ENCODE results near the gene MLANA.

Gene MLANA

DNA sequence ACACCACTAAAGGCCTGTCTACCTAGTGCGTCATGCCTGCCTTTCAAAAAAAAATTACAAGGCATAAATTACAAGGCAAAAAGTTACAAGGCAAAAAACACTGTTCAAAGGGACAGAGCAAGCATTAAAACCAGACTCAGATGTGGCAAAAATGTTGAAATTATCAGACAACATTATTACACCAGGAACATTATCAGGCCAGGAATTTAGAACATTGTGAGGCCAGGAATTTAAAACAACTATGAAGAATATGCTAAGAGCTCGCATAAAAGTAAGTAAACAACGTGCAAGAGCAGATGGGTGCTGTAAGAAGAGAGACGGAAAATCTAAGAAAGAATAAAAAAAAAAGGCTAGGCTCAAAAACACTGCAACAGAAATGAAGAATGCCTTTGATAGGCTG is 18.2 kb upstream of the MLANA start:
- H3K27ac ChIP-seq (replicated peaks), result no peak overlapping the region
- H3K27me3 ChIP-seq (ENCODE audit: insufficient read depth, poor library complexity, severe bottlenecking), result no peaks in the 10 kb centered on the region
- TF ChIP-seq POLR2AphosphoS5 (IDR thresholded peaks at IDR 0.05; ENCODE audit: low read depth), result no peak
- TF ChIP-seq REST (IDR thresholded peaks at IDR 0.05; ENCODE audit: insufficient replicate concordance, low read depth), result no peak
- TF ChIP-seq, protein P1, sequence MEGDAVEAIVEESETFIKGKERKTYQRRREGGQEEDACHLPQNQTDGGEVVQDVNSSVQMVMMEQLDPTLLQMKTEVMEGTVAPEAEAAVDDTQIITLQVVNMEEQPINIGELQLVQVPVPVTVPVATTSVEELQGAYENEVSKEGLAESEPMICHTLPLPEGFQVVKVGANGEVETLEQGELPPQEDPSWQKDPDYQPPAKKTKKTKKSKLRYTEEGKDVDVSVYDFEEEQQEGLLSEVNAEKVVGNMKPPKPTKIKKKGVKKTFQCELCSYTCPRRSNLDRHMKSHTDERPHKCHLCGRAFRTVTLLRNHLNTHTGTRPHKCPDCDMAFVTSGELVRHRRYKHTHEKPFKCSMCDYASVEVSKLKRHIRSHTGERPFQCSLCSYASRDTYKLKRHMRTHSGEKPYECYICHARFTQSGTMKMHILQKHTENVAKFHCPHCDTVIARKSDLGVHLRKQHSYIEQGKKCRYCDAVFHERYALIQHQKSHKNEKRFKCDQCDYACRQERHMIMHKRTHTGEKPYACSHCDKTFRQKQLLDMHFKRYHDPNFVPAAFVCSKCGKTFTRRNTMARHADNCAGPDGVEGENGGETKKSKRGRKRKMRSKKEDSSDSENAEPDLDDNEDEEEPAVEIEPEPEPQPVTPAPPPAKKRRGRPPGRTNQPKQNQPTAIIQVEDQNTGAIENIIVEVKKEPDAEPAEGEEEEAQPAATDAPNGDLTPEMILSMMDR (IDR thresholded peaks at IDR 0.05; ENCODE audit: insufficient read depth, low read length), result no peak
- no peak for TF ChIP-seq GABPA (IDR thresholded peaks at IDR 0.05; ENCODE audit: low read depth)
- TF ChIP-seq SPI1 (IDR thresholded peaks at IDR 0.05; ENCODE audit: borderline replicate concordance, low read depth), result no peak
- no peak overlapping the region for H3K4me3 ChIP-seq (replicated peaks; ENCODE audit: insufficient read depth, low read length)
- no peak for DNase-seq (ENCODE audit: low read depth in 1 of 2, low spot score in 1 of 2)

DNA sequence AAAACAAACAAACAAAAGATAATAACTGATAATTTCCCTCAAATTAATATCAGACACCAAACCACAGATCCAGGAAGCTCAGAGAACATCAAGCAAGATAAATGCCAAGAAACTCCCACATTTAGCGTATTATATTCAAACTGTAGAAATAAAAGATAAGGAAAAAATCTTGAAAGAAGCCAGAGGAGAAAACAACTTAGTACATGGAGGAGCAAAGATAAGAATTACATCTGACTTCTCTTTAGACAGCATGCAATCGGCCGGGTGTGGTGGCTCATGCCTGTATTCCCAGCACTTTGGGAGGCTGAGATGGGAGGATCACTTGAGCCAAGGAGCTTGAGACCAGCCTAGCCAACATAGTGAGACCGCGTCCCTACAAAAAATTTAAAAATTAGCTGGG is 17.2 kb upstream of the MLANA start:
- H3K27ac ChIP-seq (replicated peaks), result no peak overlapping the region
- H3K4me3 ChIP-seq (replicated peaks; ENCODE audit: insufficient read depth, low read length), result no peak overlapping the region
- no peaks in the 10 kb centered on the region for H3K27me3 ChIP-seq (ENCODE audit: insufficient read depth, poor library complexity, severe bottlenecking)
- DNase-seq (ENCODE audit: low read depth in 1 of 2, low spot score in 1 of 2), result no peak
- TF ChIP-seq GABPA (IDR thresholded peaks at IDR 0.05; ENCODE audit: low read depth), result no peak
- TF ChIP-seq SPI1 (IDR thresholded peaks at IDR 0.05; ENCODE audit: borderline replicate concordance, low read depth), result no peak

- Histone ChIP-seq H3K27ac (replicated peaks) (no peak overlapping the region), H3K27me3 (ENCODE audit: insufficient read depth, poor library complexity, severe bottlenecking) (no peaks in the 10 kb centered on the region), H3K4me3 (replicated peaks; ENCODE audit: insufficient read depth, low read length) (no peak overlapping the region)
- DNase-seq (ENCODE audit: low read depth in 1 of 2, low spot score in 1 of 2), result no peak
- TF ChIP-seq GABPA (IDR thresholded peaks at IDR 0.05; ENCODE audit: low read depth) (no peak), POLR2AphosphoS5 (IDR thresholded peaks at IDR 0.05; ENCODE audit: low read depth) (no peak), SPI1 (IDR thresholded peaks at IDR 0.05; ENCODE audit: borderline replicate concordance, low read depth) (no peak), REST (IDR thresholded peaks at IDR 0.05; ENCODE audit: insufficient replicate concordance, low read depth) (no peak)
- TF ChIP-seq, protein P1 (IDR thresholded peaks at IDR 0.05; ENCODE audit: insufficient read depth, low read length), result no peak
These were observed 16.6 kb upstream of the MLANA start for GRCh38 chr9:5874048-5874447.

GRCh38 chr9:5876026-5876425 is 14.7 kb upstream of the MLANA start:
- H3K27ac ChIP-seq (replicated peaks), result no peak overlapping the region
- no peaks in the 10 kb centered on the region for H3K27me3 ChIP-seq (ENCODE audit: insufficient read depth, poor library complexity, severe bottlenecking)
- TF ChIP-seq REST (IDR thresholded peaks at IDR 0.05; ENCODE audit: insufficient replicate concordance, low read depth) (no peak), POLR2AphosphoS5 (IDR thresholded peaks at IDR 0.05; ENCODE audit: low read depth) (no peak), GABPA (IDR thresholded peaks at IDR 0.05; ENCODE audit: low read depth) (no peak), SPI1 (IDR thresholded peaks at IDR 0.05; ENCODE audit: borderline replicate concordance, low read depth) (no peak)
- TF ChIP-seq, protein P1 (IDR thresholded peaks at IDR 0.05; ENCODE audit: insufficient read depth, low read length), result no peak
- no peak overlapping the region for H3K4me3 ChIP-seq (replicated peaks; ENCODE audit: insufficient read depth, low read length)
- no peak for DNase-seq (ENCODE audit: low read depth in 1 of 2, low spot score in 1 of 2)
